BJ (cell line): Measurements from ENCODE around the gene MYH9. TPM values are rescaled to one million over a fixed set of nuclear protein-coding genes. Genes with fewer than 3 reads are reported as not detected.

Experiments
- CTCF ChIA-PET: fragments of 350-600 bp; formaldehyde crosslinking; extraction: SDS; loops from one replicate; lab custom pipeline; 2021; ENCODE audit warnings: antibody characterized with exemption, inconsistent platforms; lab: Yijun Ruan, JAX
- POLR2A ChIA-PET: fragments of 300-600 bp; sonication (Branson Sonifier 250); formaldehyde crosslinking; extraction: SDS; loops from one replicate; lab custom pipeline; 2021; ENCODE audit warnings: antibody characterized with exemption; lab: Charles Lee
- DNase-seq: peaks from one replicate; pipeline ENCODE4 v3.0.0-alpha.2; 2011; ENCODE audit warnings: low read depth
- H3K27me3 ChIP-seq: 2 replicates; pipeline ENCODE4 v1.6.0; 2011; ENCODE audit warnings: low read length; ENCODE audit not compliant: control insufficient read depth, insufficient read depth
- H3K36me3 ChIP-seq: 2 replicates; pipeline ENCODE4 v1.5.1; 2011; ENCODE audit warnings: low read length; ENCODE audit not compliant: control insufficient read depth, insufficient read depth
- H3K4me3 ChIP-seq: 2 replicates; pipeline ENCODE4 v1.5.1; 2011; ENCODE audit warnings: low read depth, mild to moderate bottlenecking, control low read depth, low read length
- CTCF ChIP-seq: IDR thresholded peaks from 2 replicates; pipeline ENCODE4 v1.5.1; 2011; ENCODE audit warnings: low read depth, mild to moderate bottlenecking, control low read depth, inconsistent platforms, low read length, moderate library complexity; ENCODE audit not compliant: insufficient read depth
- polyA plus RNA-seq: library from polyadenylated mRNA; depleted of rRNA; stranded (reverse); fragments of >200 nt; gene quantifications from 2 replicates; pipeline ENCODE4 v1.2.3, GENCODE V29; 2011

MYH9 gene
- polyA plus RNA-seq, 1 experiment: 340 TPM

- Histone ChIP-seq H3K4me3 (peak overlapping the region; percentile 89), H3K27me3 (no peaks in the 10 kb centered on the region), H3K36me3 (peaks cover 3% of the 10 kb centered on the region; the same call in 1 of the 2 replicates)
- no peak for TF ChIP-seq CTCF
- no peak for DNase-seq
- POLR2A ChIA-PET: interaction anchor here (0.9 to 1.1 kb wide), 6 partner anchors 10 to 80 kb away, joined by 3 to 6 read pairs (median 4); no protein-coding TSS in a partner anchor
- CTCF ChIA-PET: interaction anchor here (1.0 to 3.6 kb wide), 4 partner anchors 14 to 86 kb away, joined by 3 to 23 read pairs (median 3); no protein-coding TSS in a partner anchor
Measured at GRCh38 chr22:36387709-36387958, 133 bp downstream of the MYH9 start.

GRCh38 chr22:36386900-36387708 lies 663 bp downstream of the MYH9 start:
- ChIA-PET POLR2A (interaction anchor here (0.6 to 1.0 kb wide), 3 partner anchors 11 to 95 kb away, joined by 3 read pairs; partner anchors contain the start of gene TXN2), CTCF (interaction anchor here (1.0 to 3.6 kb wide), 2 partner anchors 82 to 86 kb away, joined by 3 to 23 read pairs; no protein-coding TSS in a partner anchor)
- H3K4me3 ChIP-seq: peak overlapping the region; percentile 89
- TF ChIP-seq CTCF: no peak
- peaks cover 3% of the 10 kb centered on the region; the same call in 1 of the 2 replicates for H3K36me3 ChIP-seq
- DNase-seq: no peak
- no peaks in the 10 kb centered on the region for H3K27me3 ChIP-seq

GRCh38 chr22:36386351-36386899 lies 1.3 kb downstream of the MYH9 start:
- DNase-seq: no peak
- ChIA-PET POLR2A (interaction anchor here (0.6 to 0.8 kb wide), 3 partner anchors 9 to 95 kb away, joined by 3 to 4 read pairs (median 3); partner anchors contain the start of gene TXN2), CTCF (interaction anchor here (3.6 kb wide), 1 partner anchor 83 kb away, joined by 23 read pairs; no protein-coding TSS in a partner anchor)
- Histone ChIP-seq H3K27me3 (no peaks in the 10 kb centered on the region), H3K36me3 (peaks cover 3% of the 10 kb centered on the region; the same call in 1 of the 2 replicates), H3K4me3 (peak overlapping the region; percentile 89)
- 0 out of 2 replicates have a peak, but pooled peaks have one; percentile 11 for TF ChIP-seq CTCF

GRCh38 chr22:36385491-36386350 lies 2.0 kb downstream of the MYH9 start:
- ChIA-PET CTCF (interaction anchor here (0.9 to 3.6 kb wide), 3 partner anchors 10 to 84 kb away, joined by 3 to 23 read pairs (median 4); no protein-coding TSS in a partner anchor), POLR2A (interaction anchor here (0.6 kb wide), 2 partner anchors 8 to 12 kb away, joined by 3 to 4 read pairs; no protein-coding TSS in a partner anchor)
- no peak for DNase-seq
- Histone ChIP-seq H3K4me3 (peak overlapping the region; percentile 89), H3K27me3 (no peaks in the 10 kb centered on the region), H3K36me3 (peaks cover 3% of the 10 kb centered on the region; the same call in 1 of the 2 replicates)
- no peak for TF ChIP-seq CTCF
